Prostate gland (tissue), 2 donors: ENCODE results near the gene GRK2. TPM values are rescaled to one million over a fixed set of nuclear protein-coding genes. Genes with fewer than 3 reads are reported as not detected.
"Not testable (repeated sequence)": the region's sequence is repeated elsewhere in the genome, so short reads cannot be mapped to it uniquely, and the experiment has no call there.

Experiments used
- DNase-seq: peaks from one replicate; pipeline ENCODE4 v3.0.0-alpha.2; 2019; ENCODE audit warnings: low spot score
- H3K27ac ChIP-seq, 2 donors: fragments of 200-600 bp; sonication (generic); 2 replicates each; pipeline ENCODE4 v1.5.1; 2017 to 2019
- H3K27me3 ChIP-seq: fragments of 200-600 bp; sonication (generic); replicated peaks from 2 replicates; pipeline ENCODE4 v1.5.1; 2019; ENCODE audit not compliant: insufficient read depth
- H3K36me3 ChIP-seq, 2 donors: fragments of 200-600 bp; sonication (generic); 1 replicate in 1 of 2; 2 replicates in 1 of 2; pipeline versions ENCODE4 v1.5.1 to v1.8.1; 2017 to 2019
- H3K4me1 ChIP-seq: fragments of 200-600 bp; sonication (generic); replicated peaks from 2 replicates; pipeline ENCODE4 v1.5.1; 2019
- H3K4me3 ChIP-seq, 2 donors: fragments of 200-600 bp; sonication (generic); 2 replicates each; pipeline ENCODE4 v1.5.1; 2017 to 2019
- H3K9me3 ChIP-seq: fragments of 200-600 bp; sonication (generic); 2 replicates; pipeline ENCODE4 v1.5.1; 2017
- CTCF ChIP-seq, 4 experiments: fragments of 200-600 bp in 2 of 4; fragments of 450-650 bp in 2 of 4; sonication (generic) in 2 of 4; IDR thresholded peaks; 1 replicate in 3 of 4; 2 replicates in 1 of 4; pipeline ENCODE4 v1.5.1; 2016 to 2019; ENCODE audit warnings: antibody characterized with exemption in 4 of 4, mild to moderate bottlenecking in 2 of 4, moderate library complexity in 2 of 4
- POLR2A ChIP-seq: fragments of 450-650 bp; IDR thresholded peaks from one replicate; pipeline ENCODE4 v1.6.1; 2016; ENCODE audit warnings: antibody characterized with exemption, mild to moderate bottlenecking
- POLR2AphosphoS5 ChIP-seq: sonication (generic); formaldehyde crosslinking; IDR thresholded peaks from one replicate; pipeline ENCODE4 v1.6.1; 2017; ENCODE audit warnings: antibody characterized with exemption
- WGBS: methylation state at CpG from one replicate; pipeline ENCODE4 v1.1.5; 2018; 5-methylcytosine and 5-hydroxymethylcytosine counted together
- intact Hi-C: fragments of 100-400 bp; cut with DNase I; formaldehyde crosslinking; loops from one replicate; pipeline ENCODE4 v1.14.2; 2022
- total RNA-seq, 2 donors: library from RNA; depleted of rRNA; stranded (reverse); fragments of >200 nt; gene quantifications; one replicate each; pipeline ENCODE4 v1.1.0, GENCODE V29; 2016

GRK2 gene
- total RNA-seq, 2 donors from 2014 or later, result 102 to 111 TPM

DNA sequence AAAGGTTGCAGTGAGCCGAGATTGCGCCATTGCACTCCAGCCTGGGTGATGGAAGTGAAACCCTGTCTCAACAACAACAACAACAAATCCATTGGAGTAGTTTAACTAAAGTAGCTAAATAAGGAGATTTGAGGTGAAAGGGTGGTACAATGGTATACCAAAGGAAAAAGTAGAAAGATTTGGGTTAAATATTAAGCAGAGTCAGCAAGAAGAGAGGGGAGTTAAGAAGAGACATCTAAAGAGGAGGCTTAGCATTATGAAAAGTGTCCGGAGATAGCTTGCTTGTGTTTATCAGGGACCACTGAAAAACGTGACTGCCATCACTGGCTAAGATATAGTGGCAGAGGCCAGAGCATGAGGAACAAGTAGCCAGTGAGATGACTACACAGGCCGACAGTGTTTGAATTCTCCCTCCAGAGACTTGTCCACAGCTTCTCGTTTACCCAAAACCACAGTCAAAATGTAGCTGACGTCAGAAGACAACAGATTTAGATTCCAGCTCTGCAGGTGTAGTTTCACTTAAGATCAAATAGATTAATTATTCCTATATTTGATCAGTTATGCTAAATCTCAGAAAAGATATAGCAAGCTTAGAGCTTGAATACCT, 32.6 kb upstream of the GRK2 start:
- H3K36me3 ChIP-seq, result no peaks in the 10 kb centered on the region
- intact Hi-C loops, result no loop called here
- no peak for DNase-seq
- no peaks in the 10 kb centered on the region for H3K27me3 ChIP-seq
- no peak overlapping the region for H3K27ac ChIP-seq
- no peak overlapping the region for H3K4me3 ChIP-seq
- 77% methylated on average over 7 of the region's 7 CpGs for WGBS
- no peaks in the 10 kb centered on the region for H3K9me3 ChIP-seq
- H3K4me1 ChIP-seq, result peaks cover 5% of the 10 kb centered on the region
- TF ChIP-seq POLR2AphosphoS5 (no peak), POLR2A (no peak), CTCF (IDR thresholded peaks at IDR 0.05) (no peak)

- H3K27ac ChIP-seq, DNase-seq, H3K9me3 ChIP-seq, H3K27me3 ChIP-seq, H3K4me3 ChIP-seq, intact Hi-C loops, H3K36me3 ChIP-seq: not testable (repeated sequence)
- WGBS, result 90% methylated on average over 8 of the region's 8 CpGs
- H3K4me1 ChIP-seq, result peaks cover 11% of the 10 kb centered on the region
These were observed 31.7 kb upstream of the GRK2 start for GRCh38 chr11:67234571-67234970.

DNA sequence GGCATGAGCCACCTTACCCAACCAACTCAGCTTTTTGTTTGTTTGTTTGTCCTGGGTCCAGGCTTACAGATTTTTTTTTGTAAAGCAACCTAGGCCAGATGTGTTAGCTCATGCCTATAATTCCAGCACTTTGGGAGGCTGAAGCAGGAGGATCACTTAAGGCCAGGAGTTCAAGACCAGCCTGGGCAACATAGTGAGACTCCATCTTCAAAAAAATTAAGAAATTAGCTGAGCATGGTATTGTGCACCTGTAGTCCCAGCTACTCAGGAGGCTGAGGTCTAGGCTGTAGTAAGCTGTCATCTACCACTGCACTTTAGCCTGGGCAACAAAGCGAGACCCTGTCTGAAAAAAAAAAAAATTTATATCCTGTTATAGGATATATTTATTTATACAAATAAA, 28.7 kb upstream of the GRK2 start:
- Histone ChIP-seq H3K27ac (no peak overlapping the region), H3K36me3 (no peaks in the 10 kb centered on the region), H3K4me3 (no peak overlapping the region), H3K9me3 (no peaks in the 10 kb centered on the region), H3K27me3 (no peaks in the 10 kb centered on the region), H3K4me1 (peaks cover 14% of the 10 kb centered on the region)
- TF ChIP-seq POLR2AphosphoS5 (no peak), CTCF (IDR thresholded peaks at IDR 0.05) (no peak), POLR2A (no peak)
- WGBS, result 95% methylated on average over 1 of the region's 1 CpG
- DNase-seq, result no peak
- intact Hi-C loops, result loop anchor here (5.0 kb wide), 1 partner anchor 155 kb away; no protein-coding TSS in a partner anchor

GRCh38 chr11:67238894-67239782, 27.1 kb upstream of the GRK2 start:
- WGBS, result 6% methylated on average over 10 of the region's 10 CpGs
- Histone ChIP-seq H3K27me3 (no peaks in the 10 kb centered on the region), H3K4me3 (peak overlapping the region in 1 of 2 donors; percentile 49), H3K9me3 (no peaks in the 10 kb centered on the region), H3K27ac (peak overlapping the region; percentile 54 to 86), H3K36me3 (no peaks in the 10 kb centered on the region), H3K4me1 (peaks cover 18% of the 10 kb centered on the region)
- TF ChIP-seq POLR2A (no peak), POLR2AphosphoS5 (no peak), CTCF (IDR thresholded peaks at IDR 0.05) (no peak)
- no peak for DNase-seq
- intact Hi-C loops, result loop anchor here (5.0 kb wide), 1 partner anchor 157 kb away; no protein-coding TSS in a partner anchor

GRCh38 chr11:67239783-67240575, 26.3 kb upstream of the GRK2 start:
- peak overlapping the region; percentile 49 to 51 for H3K4me3 ChIP-seq
- H3K27me3 ChIP-seq, result no peaks in the 10 kb centered on the region
- no peaks in the 10 kb centered on the region for H3K9me3 ChIP-seq
- peaks cover 21% of the 10 kb centered on the region for H3K4me1 ChIP-seq
- under 1% methylated on average over 25 of the region's 31 CpGs for WGBS
- peak; percentile 99 for DNase-seq
- H3K27ac ChIP-seq, result peak overlapping the region; percentile 85 to 86
- peak; percentile 98 for TF ChIP-seq POLR2AphosphoS5
- TF ChIP-seq POLR2A, result peak; percentile 98
- TF ChIP-seq CTCF (IDR thresholded peaks at IDR 0.05), result peak in 2 of 4 experiments; percentile 44 to 52
- intact Hi-C loops, result loop anchor here (5.0 kb wide), 2 partner anchors 123 to 158 kb away; partner anchors contain the start of gene KDM2A
- H3K36me3 ChIP-seq, result no peaks in the 10 kb centered on the region
